HAP-1 (cell line): ENCODE data around the gene SARS2.
"Not testable (repeated sequence)": the region's sequence is repeated elsewhere in the genome, so short reads cannot be mapped to it uniquely, and the experiment has no call there.

Experiments
- DNase-seq, 2 experiments: peaks; one replicate each; pipeline ENCODE4 v3.0.0-alpha.2; 2016 to 2020; ENCODE audit warnings: low spot score in 2 of 2
- H3K27me3 ChIP-seq: fragments of 250-450 bp; sonication (Bioruptor Pico); 2 replicates; pipeline ENCODE4 v1.5.1; 2020; ENCODE audit warnings: low read depth, mild to moderate bottlenecking, moderate library complexity
- H3K36me3 ChIP-seq: fragments of 250-450 bp; sonication (Bioruptor Pico); replicated peaks from 2 replicates; pipeline ENCODE4 v1.5.1; 2020; ENCODE audit warnings: mild to moderate bottlenecking
- H3K4me1 ChIP-seq: fragments of 250-450 bp; sonication (Bioruptor Pico); 2 replicates; pipeline ENCODE4 v1.5.1; 2020; ENCODE audit warnings: mild to moderate bottlenecking
- H3K4me3 ChIP-seq: fragments of 250-450 bp; sonication (Bioruptor Pico); 2 replicates; pipeline ENCODE4 v1.5.1; 2020; ENCODE audit warnings: mild to moderate bottlenecking, moderate library complexity
- H3K9me3 ChIP-seq: fragments of 250-450 bp; sonication (Bioruptor Pico); 2 replicates; pipeline ENCODE4 v1.5.1; 2020; ENCODE audit warnings: mild to moderate bottlenecking, moderate library complexity
- in situ Hi-C: fragments of 300-500 bp; cut with MboI; formaldehyde crosslinking; loops from 3 replicates; pipeline ENCODE4 v1.14.3; 2020; ENCODE audit warnings: low sequenced_read_pairs, inconsistent platforms, mixed read lengths

The SARS2 gene

GRCh38 chr19:38941466-38941865 lies 10.9 kb upstream of the SARS2 start:
- H3K36me3 ChIP-seq, H3K27me3 ChIP-seq, H3K4me1 ChIP-seq, DNase-seq, in situ Hi-C loops, H3K9me3 ChIP-seq, H3K4me3 ChIP-seq: not testable (repeated sequence)

GRCh38 chr19:38939957-38940356 lies 9.4 kb upstream of the SARS2 start:
- Histone ChIP-seq H3K27me3 (no peaks in the 10 kb centered on the region), H3K4me1 (no peaks in the 10 kb centered on the region), H3K9me3 (peaks cover 9% of the 10 kb centered on the region; the same call in 1 of the 2 replicates), H3K4me3 (no peak overlapping the region), H3K36me3 (no peaks in the 10 kb centered on the region; the same call in 1 of the 2 replicates)
- DNase-seq: no peak
- in situ Hi-C loops: no loop called here

GRCh38 chr19:38933544-38933943 lies 3.0 kb upstream of the SARS2 start:
- Histone ChIP-seq H3K4me1 (peaks cover 4% of the 10 kb centered on the region), H3K36me3 (peaks cover 18% of the 10 kb centered on the region), H3K27me3 (no peaks in the 10 kb centered on the region), H3K4me3 (no peak overlapping the region), H3K9me3 (peaks cover 17% of the 10 kb centered on the region)
- DNase-seq: no peak
- in situ Hi-C loops: no loop called here

- Histone ChIP-seq H3K4me3 (no peak overlapping the region), H3K36me3 (peaks cover 18% of the 10 kb centered on the region), H3K4me1 (peaks cover 4% of the 10 kb centered on the region), H3K9me3 (peaks cover 17% of the 10 kb centered on the region), H3K27me3 (no peaks in the 10 kb centered on the region)
- peak in 1 of 2 experiments; percentile 45 for DNase-seq
- in situ Hi-C loops: no loop called here
These were observed 2.0 kb upstream of the SARS2 start for GRCh38 chr19:38932425-38933179.

- in situ Hi-C loops: no loop called here
- peak overlapping the region; percentile 74 for H3K4me3 ChIP-seq
These were observed 894 bp upstream of the SARS2 start for GRCh38 chr19:38931521-38931793.

GRCh38 chr19:38930776-38931520 lies 385 bp upstream of the SARS2 start, which contains the start of gene MRPS12:
TSS of gene MRPS12 (plus strand) at chr19:38930944. CDS start at chr19:38931295, 351 bp downstream.
- Histone ChIP-seq H3K36me3 (peaks cover 19% of the 10 kb centered on the region), H3K4me3 (peak within 1 kb of the TSS; percentile 74), H3K9me3 (peaks cover 17% of the 10 kb centered on the region), H3K27me3 (no peaks in the 10 kb centered on the region), H3K4me1 (peaks cover 4% of the 10 kb centered on the region)
- in situ Hi-C loops: no loop called here
- DNase-seq: peak; percentile 99

More at GRCh38 chr19:38931521-38931793, 894 bp upstream of the SARS2 start:
- Histone ChIP-seq H3K36me3 (peaks cover 18% of the 10 kb centered on the region), H3K4me1 (peaks cover 4% of the 10 kb centered on the region), H3K27me3 (no peaks in the 10 kb centered on the region), H3K9me3 (peaks cover 17% of the 10 kb centered on the region)
- no peak for DNase-seq

GRCh38 chr19:38928391-38929001 lies 2.1 kb downstream of the SARS2 start:
- no peaks in the 10 kb centered on the region for H3K9me3 ChIP-seq
- H3K4me3 ChIP-seq: no peak overlapping the region
- in situ Hi-C loops: loop anchor here (10.0 kb wide), 1 partner anchor 204 kb away; no protein-coding TSS in a partner anchor
- H3K4me1 ChIP-seq: peaks cover 4% of the 10 kb centered on the region
- DNase-seq: no peak
- no peaks in the 10 kb centered on the region for H3K27me3 ChIP-seq
- H3K36me3 ChIP-seq: peaks cover 33% of the 10 kb centered on the region

- no peaks in the 10 kb centered on the region for H3K27me3 ChIP-seq
- no peaks in the 10 kb centered on the region for H3K9me3 ChIP-seq
- no peak overlapping the region for H3K4me3 ChIP-seq
- DNase-seq: no peak
- no peaks in the 10 kb centered on the region for H3K4me1 ChIP-seq
- in situ Hi-C loops: loop anchor here (10.0 kb wide), 1 partner anchor 200 kb away; no protein-coding TSS in a partner anchor
- peaks cover 35% of the 10 kb centered on the region for H3K36me3 ChIP-seq
These were observed 6.2 kb downstream of the SARS2 start for GRCh38 chr19:38924388-38924787.

GRCh38 chr19:38922482-38922881 lies 8.1 kb downstream of the SARS2 start:
- Histone ChIP-seq H3K4me3 (no peak overlapping the region), H3K36me3 (peaks cover 35% of the 10 kb centered on the region), H3K27me3 (no peaks in the 10 kb centered on the region), H3K4me1 (no peaks in the 10 kb centered on the region), H3K9me3 (no peaks in the 10 kb centered on the region)
- in situ Hi-C loops: loop anchor here (10.0 kb wide), 1 partner anchor 198 kb away; no protein-coding TSS in a partner anchor
- no peak for DNase-seq

- H3K27me3 ChIP-seq: no peaks in the 10 kb centered on the region
- peaks cover 35% of the 10 kb centered on the region for H3K36me3 ChIP-seq
- no peaks in the 10 kb centered on the region for H3K9me3 ChIP-seq
- no peaks in the 10 kb centered on the region for H3K4me1 ChIP-seq
- in situ Hi-C loops: loop anchor here (10.0 kb wide), 1 partner anchor 197 kb away; no protein-coding TSS in a partner anchor
- DNase-seq: no peak
- no peak overlapping the region for H3K4me3 ChIP-seq
These were observed 8.9 kb downstream of the SARS2 start for GRCh38 chr19:38921420-38922274.

- in situ Hi-C loops: loop anchor here (10.0 kb wide), 1 partner anchor 196 kb away; no protein-coding TSS in a partner anchor
- Histone ChIP-seq H3K4me3 (no peak overlapping the region), H3K36me3 (peaks cover 32% of the 10 kb centered on the region), H3K4me1 (no peaks in the 10 kb centered on the region), H3K9me3 (no peaks in the 10 kb centered on the region), H3K27me3 (no peaks in the 10 kb centered on the region)
- DNase-seq: no peak
These were observed 9.8 kb downstream of the SARS2 start for GRCh38 chr19:38920602-38921419.

GRCh38 chr19:38919837-38920601 lies 10.5 kb downstream of the SARS2 start:
- H3K4me3 ChIP-seq: no peak overlapping the region
- H3K9me3 ChIP-seq: no peaks in the 10 kb centered on the region
- H3K36me3 ChIP-seq: peaks cover 26% of the 10 kb centered on the region
- DNase-seq: no peak
- no peaks in the 10 kb centered on the region for H3K27me3 ChIP-seq
- no peaks in the 10 kb centered on the region for H3K4me1 ChIP-seq
- in situ Hi-C loops: loop anchor here (10.0 kb wide), 1 partner anchor 195 kb away; no protein-coding TSS in a partner anchor
